HepG2 (cell line): ENCODE measurements around the gene RRM2. TPM values are rescaled to one million over a fixed set of nuclear protein-coding genes. Genes with fewer than 3 reads are reported as not detected.

Experiments
- GABPA ChIP-seq, 2 experiments: IDR thresholded peaks; 2 replicates each; pipeline ENCODE4 v1.6.1; 2011 to 2016; ENCODE audit warnings: low read depth in 2 of 2, low read length in 1 of 2, missing biosample characterization in 1 of 2, missing genetic modification characterization in 1 of 2
- KLF13 ChIP-seq: sonication (generic); formaldehyde crosslinking; IDR thresholded peaks from 2 replicates; pipeline ENCODE4 v1.4.0; 2020; ENCODE audit warnings: mild to moderate bottlenecking, missing genetic modification reagents
- NFIC ChIP-seq: IDR thresholded peaks from 2 replicates; pipeline ENCODE4 v1.6.1; 2012; ENCODE audit warnings: mild to moderate bottlenecking, low read length, inconsistent platforms
- NFYC ChIP-seq: IDR thresholded peaks from 2 replicates; pipeline ENCODE4 v1.6.1; 2016; ENCODE audit warnings: missing genetic modification reagents, missing compliant biosample characterization
- POGZ ChIP-seq: sonication (generic); formaldehyde crosslinking; IDR thresholded peaks from 2 replicates; pipeline ENCODE4 v1.4.0; 2020; ENCODE audit warnings: mild to moderate bottlenecking, missing genetic modification reagents
- SIN3A ChIP-seq: IDR thresholded peaks from 2 replicates; pipeline ENCODE4 v1.6.1; 2011; ENCODE audit warnings: low read depth, mild to moderate bottlenecking, control low read depth, low read length, borderline replicate concordance
- SNAPC2 ChIP-seq: sonication (generic); formaldehyde crosslinking; IDR thresholded peaks from 2 replicates; pipeline ENCODE4 v1.8.1; 2022; ENCODE audit warnings: mild to moderate bottlenecking, missing genetic modification reagents
- SP4 ChIP-seq: sonication (generic); formaldehyde crosslinking; IDR thresholded peaks from 2 replicates; pipeline ENCODE4 v1.8.1; 2023; ENCODE audit warnings: mild to moderate bottlenecking, missing genetic modification reagents
- ZC3H13 ChIP-seq: sonication (generic); formaldehyde crosslinking; IDR thresholded peaks from 2 replicates; pipeline ENCODE4 v1.8.1; 2023; ENCODE audit warnings: mild to moderate bottlenecking, missing genetic modification reagents, moderate library complexity
- ZNF12 ChIP-seq: sonication (generic); formaldehyde crosslinking; IDR thresholded peaks from 2 replicates; pipeline ENCODE4 v1.5.0; 2020; ENCODE audit warnings: missing genetic modification reagents
- ZNF263 ChIP-seq: sonication (generic); formaldehyde crosslinking; IDR thresholded peaks from 2 replicates; pipeline ENCODE4 v1.4.0; 2020; ENCODE audit warnings: missing genetic modification reagents
- ZNF549 ChIP-seq: sonication (generic); formaldehyde crosslinking; IDR thresholded peaks from 2 replicates; pipeline ENCODE4 v1.5.0; 2020; ENCODE audit warnings: missing genetic modification reagents
- ZNF567 ChIP-seq: sonication (generic); formaldehyde crosslinking; IDR thresholded peaks from 2 replicates; pipeline ENCODE4 v1.8.1; 2023; ENCODE audit warnings: mild to moderate bottlenecking, missing genetic modification reagents, borderline replicate concordance
- polyA plus RNA-seq, 8 experiments: library from polyadenylated mRNA; depleted of rRNA in 3 of 8; stranded (reverse) in 7 of 8; unstranded in 1 of 8; fragments of >200 nt; fragmentation: Illumina TruSeq in 4 of 8; extraction: Trizol in 4 of 8; gene quantifications; 2 replicates each; pipeline versions ENCODE4 v1.2.1 to v1.2.3, GENCODE V29; 2011 to 2016; ENCODE audit warnings: low read depth in 4 of 8, missing spikeins in 1 of 8, mixed read lengths in 1 of 8; ENCODE audit not compliant: insufficient read depth in 1 of 8
- total RNA-seq, 5 experiments: library from RNA; depleted of rRNA; stranded (reverse); fragments of >200 nt; fragmentation: Illumina TruSeq; extraction: Trizol; gene quantifications; 2 replicates each; pipeline ENCODE4 v1.2.3, GENCODE V29; 2016; ENCODE audit warnings: low read depth in 1 of 5
- TF ChIP-seq, protein P1 (sequence below): sonication (generic); formaldehyde crosslinking; IDR thresholded peaks from 2 replicates; pipeline ENCODE4 v1.4.0; 2020; ENCODE audit warnings: low read depth, missing genetic modification reagents
- TF ChIP-seq, protein P2 (sequence below): sonication (generic); formaldehyde crosslinking; IDR thresholded peaks from 2 replicates; pipeline ENCODE4 v1.5.0; 2020; ENCODE audit warnings: mild to moderate bottlenecking, missing genetic modification reagents, moderate library complexity
- TF ChIP-seq, protein P3 (sequence below): fragments of 450-650 bp; IDR thresholded peaks from 2 replicates; pipeline ENCODE4 v1.6.1; 2016
- TF ChIP-seq, protein P4 (sequence below): sonication (generic); formaldehyde crosslinking; IDR thresholded peaks from 2 replicates; pipeline ENCODE4 v1.4.0; 2020; ENCODE audit warnings: missing genetic modification reagents
- TF ChIP-seq, protein P5 (sequence below): sonication (generic); formaldehyde crosslinking; conservative IDR thresholded peaks from 2 replicates; pipeline ENCODE4 v1.4.0; 2020; ENCODE audit warnings: missing genetic modification reagents
- TF ChIP-seq, protein P6 (sequence below): sonication (generic); formaldehyde crosslinking; IDR thresholded peaks from 2 replicates; pipeline ENCODE4 v1.4.0; 2020; ENCODE audit warnings: missing genetic modification reagents, borderline replicate concordance

RRM2 gene
- total and polyA plus RNA-seq, 2 of the 13 experiments (the other 11 are each of a cell fraction or from before 2014, with no cell fraction given): 31.3 to 150 TPM

DNA sequence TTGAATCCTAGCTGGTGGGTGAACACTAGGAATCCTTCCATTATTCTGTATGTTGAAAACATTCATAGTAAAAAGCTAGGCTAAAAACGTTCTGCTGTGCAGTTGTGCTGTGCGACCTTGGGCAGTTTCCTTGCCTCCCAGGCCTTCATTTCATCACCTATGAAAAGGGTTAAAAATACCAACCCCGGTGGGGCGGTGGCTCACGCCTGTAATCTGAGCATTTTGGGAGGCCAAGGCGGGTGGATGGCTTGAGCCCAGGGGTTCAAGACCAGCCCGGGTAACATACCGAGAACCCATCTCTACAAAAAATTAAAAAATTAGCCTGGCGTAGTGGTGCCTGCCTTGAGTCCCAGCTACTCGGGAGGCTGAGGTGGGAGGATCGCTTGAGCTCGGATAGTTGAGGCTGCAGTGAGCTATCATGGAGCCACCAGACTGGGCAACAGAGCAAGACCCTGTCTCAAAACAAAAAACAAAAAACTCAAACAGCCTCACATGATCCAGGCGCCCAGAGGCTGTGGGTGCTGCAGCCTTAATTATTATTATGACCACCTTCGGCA is 2.9 kb upstream of the RRM2 start (continued):
- no peak for TF ChIP-seq NFYC (CRISPR knock-in tag)
- TF ChIP-seq, protein P1, sequence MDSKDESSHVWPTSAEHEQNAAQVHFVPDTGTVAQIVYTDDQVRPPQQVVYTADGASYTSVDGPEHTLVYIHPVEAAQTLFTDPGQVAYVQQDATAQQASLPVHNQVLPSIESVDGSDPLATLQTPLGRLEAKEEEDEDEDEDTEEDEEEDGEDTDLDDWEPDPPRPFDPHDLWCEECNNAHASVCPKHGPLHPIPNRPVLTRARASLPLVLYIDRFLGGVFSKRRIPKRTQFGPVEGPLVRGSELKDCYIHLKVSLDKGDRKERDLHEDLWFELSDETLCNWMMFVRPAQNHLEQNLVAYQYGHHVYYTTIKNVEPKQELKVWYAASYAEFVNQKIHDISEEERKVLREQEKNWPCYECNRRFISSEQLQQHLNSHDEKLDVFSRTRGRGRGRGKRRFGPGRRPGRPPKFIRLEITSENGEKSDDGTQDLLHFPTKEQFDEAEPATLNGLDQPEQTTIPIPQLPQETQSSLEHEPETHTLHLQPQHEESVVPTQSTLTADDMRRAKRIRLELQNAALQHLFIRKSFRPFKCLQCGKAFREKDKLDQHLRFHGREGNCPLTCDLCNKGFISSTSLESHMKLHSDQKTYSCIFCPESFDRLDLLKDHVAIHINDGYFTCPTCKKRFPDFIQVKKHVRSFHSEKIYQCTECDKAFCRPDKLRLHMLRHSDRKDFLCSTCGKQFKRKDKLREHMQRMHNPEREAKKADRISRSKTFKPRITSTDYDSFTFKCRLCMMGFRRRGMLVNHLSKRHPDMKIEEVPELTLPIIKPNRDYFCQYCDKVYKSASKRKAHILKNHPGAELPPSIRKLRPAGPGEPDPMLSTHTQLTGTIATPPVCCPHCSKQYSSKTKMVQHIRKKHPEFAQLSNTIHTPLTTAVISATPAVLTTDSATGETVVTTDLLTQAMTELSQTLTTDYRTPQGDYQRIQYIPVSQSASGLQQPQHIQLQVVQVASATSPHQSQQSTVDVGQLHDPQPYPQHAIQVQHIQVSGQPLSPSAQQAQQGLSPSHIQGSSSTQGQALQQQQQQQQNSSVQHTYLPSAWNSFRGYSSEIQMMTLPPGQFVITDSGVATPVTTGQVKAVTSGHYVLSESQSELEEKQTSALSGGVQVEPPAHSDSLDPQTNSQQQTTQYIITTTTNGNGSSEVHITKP (CRISPR knock-in tag): no peak
- TF ChIP-seq SP4: no peak
- TF ChIP-seq ZNF12 (CRISPR knock-in tag): no peak
- TF ChIP-seq, protein P2, sequence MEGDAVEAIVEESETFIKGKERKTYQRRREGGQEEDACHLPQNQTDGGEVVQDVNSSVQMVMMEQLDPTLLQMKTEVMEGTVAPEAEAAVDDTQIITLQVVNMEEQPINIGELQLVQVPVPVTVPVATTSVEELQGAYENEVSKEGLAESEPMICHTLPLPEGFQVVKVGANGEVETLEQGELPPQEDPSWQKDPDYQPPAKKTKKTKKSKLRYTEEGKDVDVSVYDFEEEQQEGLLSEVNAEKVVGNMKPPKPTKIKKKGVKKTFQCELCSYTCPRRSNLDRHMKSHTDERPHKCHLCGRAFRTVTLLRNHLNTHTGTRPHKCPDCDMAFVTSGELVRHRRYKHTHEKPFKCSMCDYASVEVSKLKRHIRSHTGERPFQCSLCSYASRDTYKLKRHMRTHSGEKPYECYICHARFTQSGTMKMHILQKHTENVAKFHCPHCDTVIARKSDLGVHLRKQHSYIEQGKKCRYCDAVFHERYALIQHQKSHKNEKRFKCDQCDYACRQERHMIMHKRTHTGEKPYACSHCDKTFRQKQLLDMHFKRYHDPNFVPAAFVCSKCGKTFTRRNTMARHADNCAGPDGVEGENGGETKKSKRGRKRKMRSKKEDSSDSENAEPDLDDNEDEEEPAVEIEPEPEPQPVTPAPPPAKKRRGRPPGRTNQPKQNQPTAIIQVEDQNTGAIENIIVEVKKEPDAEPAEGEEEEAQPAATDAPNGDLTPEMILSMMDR: no peak
- no peak for TF ChIP-seq SNAPC2 (CRISPR knock-in tag)
- no peak for TF ChIP-seq ZNF567 (CRISPR knock-in tag)
- no peak for TF ChIP-seq GABPA (IDR thresholded peaks at IDR 0.05; ENCODE audit: low read depth, low read length)
- no peak for TF ChIP-seq GABPA (CRISPR knock-in tag; IDR thresholded peaks at IDR 0.05; ENCODE audit: low read depth)
- no peak for TF ChIP-seq ZC3H13
- TF ChIP-seq SIN3A: no peak
- no peak for TF ChIP-seq POGZ (CRISPR knock-in tag)
- TF ChIP-seq, protein P3, sequence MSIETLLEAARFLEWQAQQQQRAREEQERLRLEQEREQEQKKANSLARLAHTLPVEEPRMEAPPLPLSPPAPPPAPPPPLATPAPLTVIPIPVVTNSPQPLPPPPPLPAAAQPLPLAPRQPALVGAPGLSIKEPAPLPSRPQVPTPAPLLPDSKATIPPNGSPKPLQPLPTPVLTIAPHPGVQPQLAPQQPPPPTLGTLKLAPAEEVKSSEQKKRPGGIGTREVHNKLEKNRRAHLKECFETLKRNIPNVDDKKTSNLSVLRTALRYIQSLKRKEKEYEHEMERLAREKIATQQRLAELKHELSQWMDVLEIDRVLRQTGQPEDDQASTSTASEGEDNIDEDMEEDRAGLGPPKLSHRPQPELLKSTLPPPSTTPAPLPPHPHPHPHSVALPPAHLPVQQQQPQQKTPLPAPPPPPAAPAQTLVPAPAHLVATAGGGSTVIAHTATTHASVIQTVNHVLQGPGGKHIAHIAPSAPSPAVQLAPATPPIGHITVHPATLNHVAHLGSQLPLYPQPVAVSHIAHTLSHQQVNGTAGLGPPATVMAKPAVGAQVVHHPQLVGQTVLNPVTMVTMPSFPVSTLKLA: no peak
- TF ChIP-seq, protein P4, sequence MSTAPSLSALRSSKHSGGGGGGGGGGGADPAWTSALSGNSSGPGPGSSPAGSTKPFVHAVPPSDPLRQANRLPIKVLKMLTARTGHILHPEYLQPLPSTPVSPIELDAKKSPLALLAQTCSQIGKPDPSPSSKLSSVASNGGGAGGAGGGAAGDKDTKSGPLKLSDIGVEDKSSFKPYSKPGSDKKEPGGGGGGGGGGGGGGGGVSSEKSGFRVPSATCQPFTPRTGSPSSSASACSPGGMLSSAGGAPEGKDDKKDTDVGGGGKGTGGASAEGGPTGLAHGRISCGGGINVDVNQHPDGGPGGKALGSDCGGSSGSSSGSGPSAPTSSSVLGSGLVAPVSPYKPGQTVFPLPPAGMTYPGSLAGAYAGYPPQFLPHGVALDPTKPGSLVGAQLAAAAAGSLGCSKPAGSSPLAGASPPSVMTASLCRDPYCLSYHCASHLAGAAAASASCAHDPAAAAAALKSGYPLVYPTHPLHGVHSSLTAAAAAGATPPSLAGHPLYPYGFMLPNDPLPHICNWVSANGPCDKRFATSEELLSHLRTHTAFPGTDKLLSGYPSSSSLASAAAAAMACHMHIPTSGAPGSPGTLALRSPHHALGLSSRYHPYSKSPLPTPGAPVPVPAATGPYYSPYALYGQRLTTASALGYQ (CRISPR knock-in tag): no peak
- TF ChIP-seq KLF13: no peak
- TF ChIP-seq, protein P5, sequence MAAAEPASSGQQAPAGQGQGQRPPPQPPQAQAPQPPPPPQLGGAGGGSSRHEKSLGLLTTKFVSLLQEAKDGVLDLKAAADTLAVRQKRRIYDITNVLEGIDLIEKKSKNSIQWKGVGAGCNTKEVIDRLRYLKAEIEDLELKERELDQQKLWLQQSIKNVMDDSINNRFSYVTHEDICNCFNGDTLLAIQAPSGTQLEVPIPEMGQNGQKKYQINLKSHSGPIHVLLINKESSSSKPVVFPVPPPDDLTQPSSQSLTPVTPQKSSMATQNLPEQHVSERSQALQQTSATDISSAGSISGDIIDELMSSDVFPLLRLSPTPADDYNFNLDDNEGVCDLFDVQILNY: no peak
- TF ChIP-seq, protein P6, sequence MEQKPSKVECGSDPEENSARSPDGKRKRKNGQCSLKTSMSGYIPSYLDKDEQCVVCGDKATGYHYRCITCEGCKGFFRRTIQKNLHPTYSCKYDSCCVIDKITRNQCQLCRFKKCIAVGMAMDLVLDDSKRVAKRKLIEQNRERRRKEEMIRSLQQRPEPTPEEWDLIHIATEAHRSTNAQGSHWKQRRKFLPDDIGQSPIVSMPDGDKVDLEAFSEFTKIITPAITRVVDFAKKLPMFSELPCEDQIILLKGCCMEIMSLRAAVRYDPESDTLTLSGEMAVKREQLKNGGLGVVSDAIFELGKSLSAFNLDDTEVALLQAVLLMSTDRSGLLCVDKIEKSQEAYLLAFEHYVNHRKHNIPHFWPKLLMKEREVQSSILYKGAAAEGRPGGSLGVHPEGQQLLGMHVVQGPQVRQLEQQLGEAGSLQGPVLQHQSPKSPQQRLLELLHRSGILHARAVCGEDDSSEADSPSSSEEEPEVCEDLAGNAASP (CRISPR knock-in tag): no peak
- TF ChIP-seq NFIC: no peak
- no peak for TF ChIP-seq ZNF263 (CRISPR knock-in tag)
- no peak for TF ChIP-seq ZNF549
